ENCODE measurements around the gene TTC7B.

Gene TTC7B

GRCh38 chr14:90780519-90780918 is 35.7 kb downstream of the TTC7B start:
- H3K27ac ChIP-seq (ENCODE audit: low read length) = no peak overlapping the region
- no peaks in the 10 kb centered on the region for H3K4me1 ChIP-seq (ENCODE audit: control insufficient read depth, low read depth, low read length)

GRCh38 chr14:90778571-90779255 is 37.5 kb downstream of the TTC7B start:
- no peak overlapping the region for H3K9ac ChIP-seq (ENCODE audit: low read length)
- H3K27ac ChIP-seq (ENCODE audit: low read length) = no peak overlapping the region
- no peak overlapping the region for H3K4me3 ChIP-seq (ENCODE audit: low read length)
- no peaks in the 10 kb centered on the region for H3K27me3 ChIP-seq (ENCODE audit: control insufficient read depth, insufficient read depth, low read length)
- H3K36me3 ChIP-seq (ENCODE audit: control insufficient read depth, low read depth, low read length) = peaks cover 3% of the 10 kb centered on the region
- H3K4me1 ChIP-seq (ENCODE audit: control insufficient read depth, low read depth, low read length) = no peaks in the 10 kb centered on the region
- no peaks in the 10 kb centered on the region for H3K9me3 ChIP-seq (ENCODE audit: control insufficient read depth, low read depth, low read length)

More at GRCh38 chr14:90780519-90780918, 35.7 kb downstream of the TTC7B start:
- peaks cover 3% of the 10 kb centered on the region for H3K36me3 ChIP-seq (ENCODE audit: control insufficient read depth, low read depth, low read length)
- no peaks in the 10 kb centered on the region for H3K9me3 ChIP-seq (ENCODE audit: control insufficient read depth, low read depth, low read length)
- H3K27me3 ChIP-seq (ENCODE audit: control insufficient read depth, insufficient read depth, low read length) = no peaks in the 10 kb centered on the region
- no peak overlapping the region for H3K9ac ChIP-seq (ENCODE audit: low read length)
- H3K4me3 ChIP-seq (ENCODE audit: low read length) = no peak overlapping the region

GRCh38 chr14:90777830-90778485 is 38.3 kb downstream of the TTC7B start:
- Histone ChIP-seq H3K36me3 (ENCODE audit: control insufficient read depth, low read depth, low read length) (peaks cover 3% of the 10 kb centered on the region), H3K27ac (ENCODE audit: low read length) (no peak overlapping the region), H3K9me3 (ENCODE audit: control insufficient read depth, low read depth, low read length) (no peaks in the 10 kb centered on the region), H3K9ac (ENCODE audit: low read length) (no peak overlapping the region), H3K4me3 (ENCODE audit: low read length) (no peak overlapping the region), H3K27me3 (ENCODE audit: control insufficient read depth, insufficient read depth, low read length) (no peaks in the 10 kb centered on the region), H3K4me1 (ENCODE audit: control insufficient read depth, low read depth, low read length) (no peaks in the 10 kb centered on the region)

- no peaks in the 10 kb centered on the region for H3K9me3 ChIP-seq (ENCODE audit: control insufficient read depth, low read depth, low read length)
- no peak overlapping the region for H3K4me3 ChIP-seq (ENCODE audit: low read length)
- H3K9ac ChIP-seq (ENCODE audit: low read length) = no peak overlapping the region
- H3K4me1 ChIP-seq (ENCODE audit: control insufficient read depth, low read depth, low read length) = no peaks in the 10 kb centered on the region
- H3K36me3 ChIP-seq (ENCODE audit: control insufficient read depth, low read depth, low read length) = peaks cover 3% of the 10 kb centered on the region
- no peak overlapping the region for H3K27ac ChIP-seq (ENCODE audit: low read length)
- H3K27me3 ChIP-seq (ENCODE audit: control insufficient read depth, insufficient read depth, low read length) = no peaks in the 10 kb centered on the region
Measured at GRCh38 chr14:90777358-90777757, 38.9 kb downstream of the TTC7B start.

- H3K9ac ChIP-seq (ENCODE audit: low read length) = no peak overlapping the region
- H3K4me3 ChIP-seq (ENCODE audit: low read length) = no peak overlapping the region
- H3K4me1 ChIP-seq (ENCODE audit: control insufficient read depth, low read depth, low read length) = no peaks in the 10 kb centered on the region
- peaks cover 3% of the 10 kb centered on the region for H3K36me3 ChIP-seq (ENCODE audit: control insufficient read depth, low read depth, low read length)
- H3K9me3 ChIP-seq (ENCODE audit: control insufficient read depth, low read depth, low read length) = no peaks in the 10 kb centered on the region
- H3K27me3 ChIP-seq (ENCODE audit: control insufficient read depth, insufficient read depth, low read length) = no peaks in the 10 kb centered on the region
- no peak overlapping the region for H3K27ac ChIP-seq (ENCODE audit: low read length)
Measured at GRCh38 chr14:90775441-90775840, 40.8 kb downstream of the TTC7B start.

- H3K4me1 ChIP-seq (ENCODE audit: control insufficient read depth, low read depth, low read length) = no peaks in the 10 kb centered on the region
- no peak overlapping the region for H3K4me3 ChIP-seq (ENCODE audit: low read length)
- no peaks in the 10 kb centered on the region for H3K9me3 ChIP-seq (ENCODE audit: control insufficient read depth, low read depth, low read length)
- H3K36me3 ChIP-seq (ENCODE audit: control insufficient read depth, low read depth, low read length) = no peaks in the 10 kb centered on the region
- H3K9ac ChIP-seq (ENCODE audit: low read length) = no peak overlapping the region
- H3K27me3 ChIP-seq (ENCODE audit: control insufficient read depth, insufficient read depth, low read length) = no peaks in the 10 kb centered on the region
- H3K27ac ChIP-seq (ENCODE audit: low read length) = no peak overlapping the region
Measured at GRCh38 chr14:90774316-90774715, 41.9 kb downstream of the TTC7B start.

- Histone ChIP-seq H3K4me3 (ENCODE audit: low read length) (no peak overlapping the region), H3K27me3 (ENCODE audit: control insufficient read depth, insufficient read depth, low read length) (no peaks in the 10 kb centered on the region), H3K27ac (ENCODE audit: low read length) (no peak overlapping the region), H3K9ac (ENCODE audit: low read length) (no peak overlapping the region), H3K9me3 (ENCODE audit: control insufficient read depth, low read depth, low read length) (no peaks in the 10 kb centered on the region), H3K36me3 (ENCODE audit: control insufficient read depth, low read depth, low read length) (no peaks in the 10 kb centered on the region), H3K4me1 (ENCODE audit: control insufficient read depth, low read depth, low read length) (no peaks in the 10 kb centered on the region)
Measured at GRCh38 chr14:90773705-90774104, 42.5 kb downstream of the TTC7B start.

GRCh38 chr14:90773196-90773486 is 43.1 kb downstream of the TTC7B start:
- Histone ChIP-seq H3K36me3 (ENCODE audit: control insufficient read depth, low read depth, low read length) (no peaks in the 10 kb centered on the region), H3K4me1 (ENCODE audit: control insufficient read depth, low read depth, low read length) (no peaks in the 10 kb centered on the region), H3K9ac (ENCODE audit: low read length) (no peak overlapping the region), H3K27me3 (ENCODE audit: control insufficient read depth, insufficient read depth, low read length) (no peaks in the 10 kb centered on the region), H3K9me3 (ENCODE audit: control insufficient read depth, low read depth, low read length) (no peaks in the 10 kb centered on the region), H3K27ac (ENCODE audit: low read length) (no peak overlapping the region), H3K4me3 (ENCODE audit: low read length) (no peak overlapping the region)

- H3K4me1 ChIP-seq (ENCODE audit: control insufficient read depth, low read depth, low read length) = no peaks in the 10 kb centered on the region
- H3K36me3 ChIP-seq (ENCODE audit: control insufficient read depth, low read depth, low read length) = no peaks in the 10 kb centered on the region
- H3K27ac ChIP-seq (ENCODE audit: low read length) = no peak overlapping the region
- no peak overlapping the region for H3K9ac ChIP-seq (ENCODE audit: low read length)
- no peaks in the 10 kb centered on the region for H3K27me3 ChIP-seq (ENCODE audit: control insufficient read depth, insufficient read depth, low read length)
- H3K4me3 ChIP-seq (ENCODE audit: low read length) = no peak overlapping the region
- H3K9me3 ChIP-seq (ENCODE audit: control insufficient read depth, low read depth, low read length) = no peaks in the 10 kb centered on the region
Measured at GRCh38 chr14:90767899-90768298, 48.3 kb downstream of the TTC7B start.

GRCh38 chr14:90760591-90761316 is 55.5 kb downstream of the TTC7B start:
- Histone ChIP-seq H3K27me3 (ENCODE audit: control insufficient read depth, insufficient read depth, low read length) (peaks cover 8% of the 10 kb centered on the region), H3K36me3 (ENCODE audit: control insufficient read depth, low read depth, low read length) (no peaks in the 10 kb centered on the region), H3K9ac (ENCODE audit: low read length) (no peak overlapping the region), H3K27ac (ENCODE audit: low read length) (no peak overlapping the region), H3K4me1 (ENCODE audit: control insufficient read depth, low read depth, low read length) (peaks cover 5% of the 10 kb centered on the region), H3K4me3 (ENCODE audit: low read length) (no peak overlapping the region), H3K9me3 (ENCODE audit: control insufficient read depth, low read depth, low read length) (no peaks in the 10 kb centered on the region)

- no peak overlapping the region for H3K9ac ChIP-seq (ENCODE audit: low read length)
Measured at GRCh38 chr14:90760078-90760444, 56.2 kb downstream of the TTC7B start.

More at GRCh38 chr14:90760078-90760444, 56.2 kb downstream of the TTC7B start:
- H3K36me3 ChIP-seq (ENCODE audit: control insufficient read depth, low read depth, low read length) = no peaks in the 10 kb centered on the region
- H3K27ac ChIP-seq (ENCODE audit: low read length) = no peak overlapping the region
- H3K4me3 ChIP-seq (ENCODE audit: low read length) = no peak overlapping the region
- peaks cover 5% of the 10 kb centered on the region for H3K4me1 ChIP-seq (ENCODE audit: control insufficient read depth, low read depth, low read length)
- no peaks in the 10 kb centered on the region for H3K9me3 ChIP-seq (ENCODE audit: control insufficient read depth, low read depth, low read length)
- peaks cover 8% of the 10 kb centered on the region for H3K27me3 ChIP-seq (ENCODE audit: control insufficient read depth, insufficient read depth, low read length)
